GM12801 (cell line): ENCODE results near the gene CCDC60.

Experiments used
- CTCF ChIP-seq: IDR thresholded peaks from one replicate; pipeline ENCODE4 v1.5.1; 2011; ENCODE audit warnings: control low read depth; ENCODE audit not compliant: insufficient read length; ENCODE audit errors: extremely low read depth

CCDC60 gene

GRCh38 chr12:119384340-119384739 lies 49.8 kb downstream of the CCDC60 start:
- no peak for TF ChIP-seq CTCF

- no peak for TF ChIP-seq CTCF
Measured at GRCh38 chr12:119385659-119386058, 51.1 kb downstream of the CCDC60 start.

- TF ChIP-seq CTCF: no peak
Measured at GRCh38 chr12:119389687-119390086, 55.2 kb downstream of the CCDC60 start.

- no peak for TF ChIP-seq CTCF
Measured at GRCh38 chr12:119391673-119392072, 57.1 kb downstream of the CCDC60 start.

GRCh38 chr12:119393677-119394076 lies 59.1 kb downstream of the CCDC60 start:
- no peak for TF ChIP-seq CTCF

- no peak for TF ChIP-seq CTCF
Measured at GRCh38 chr12:119397540-119397939, 63.0 kb downstream of the CCDC60 start.

GRCh38 chr12:119398190-119398589 lies 63.7 kb downstream of the CCDC60 start:
- no peak for TF ChIP-seq CTCF

- no peak for TF ChIP-seq CTCF
Measured at GRCh38 chr12:119399301-119399700, 64.8 kb downstream of the CCDC60 start.
